ENCODE results near the gene LRSAM1.

LRSAM1 gene

GRCh38 chr9:127539259-127539981 is 88.1 kb downstream of the LRSAM1 start:
- Histone ChIP-seq H3K27me3 (no peaks in the 10 kb centered on the region), H3K9me3 (no peaks in the 10 kb centered on the region), H3K4me3 (ENCODE audit: low read depth in 1 of 2, low read length in 1 of 2) (no peak overlapping the region), H3K36me3 (no peaks in the 10 kb centered on the region), H3K27ac (no peak overlapping the region), H3K4me1 (ENCODE audit: control insufficient read depth in 1 of 2, insufficient read depth in 1 of 2, low read depth in 1 of 2, low read length in 1 of 2) (no peaks in the 10 kb centered on the region)
- no peak for TF ChIP-seq CTCF (IDR thresholded peaks at IDR 0.05)

- TF ChIP-seq CTCF (IDR thresholded peaks at IDR 0.05): no peak
- H3K9me3 ChIP-seq: no peaks in the 10 kb centered on the region
- peaks cover 2% of the 10 kb centered on the region for H3K27me3 ChIP-seq
- H3K36me3 ChIP-seq: no peaks in the 10 kb centered on the region
- H3K4me3 ChIP-seq (ENCODE audit: low read depth in 1 of 2, low read length in 1 of 2): no peak overlapping the region
- H3K27ac ChIP-seq: no peak overlapping the region
- H3K4me1 ChIP-seq (ENCODE audit: control insufficient read depth in 1 of 2, insufficient read depth in 1 of 2, low read depth in 1 of 2, low read length in 1 of 2): no peaks in the 10 kb centered on the region
Observed at GRCh38 chr9:127539982-127540663, 88.8 kb downstream of the LRSAM1 start.

- no peak overlapping the region for H3K27ac ChIP-seq
- no peak overlapping the region for H3K4me3 ChIP-seq (ENCODE audit: low read depth in 1 of 2, low read length in 1 of 2)
- no peaks in the 10 kb centered on the region for H3K36me3 ChIP-seq
- H3K4me1 ChIP-seq (ENCODE audit: control insufficient read depth in 1 of 2, insufficient read depth in 1 of 2, low read depth in 1 of 2, low read length in 1 of 2): no peaks in the 10 kb centered on the region
- no peaks in the 10 kb centered on the region for H3K9me3 ChIP-seq
- TF ChIP-seq CTCF (IDR thresholded peaks at IDR 0.05): no peak
- peaks cover 7% of the 10 kb centered on the region for H3K27me3 ChIP-seq
Observed at GRCh38 chr9:127540664-127541041, 89.3 kb downstream of the LRSAM1 start.

- no peak for TF ChIP-seq CTCF (IDR thresholded peaks at IDR 0.05)
- no peak overlapping the region for H3K27ac ChIP-seq
- H3K9me3 ChIP-seq: no peaks in the 10 kb centered on the region
- H3K36me3 ChIP-seq: no peaks in the 10 kb centered on the region
- H3K4me1 ChIP-seq (ENCODE audit: control insufficient read depth in 1 of 2, insufficient read depth in 1 of 2, low read depth in 1 of 2, low read length in 1 of 2): no peaks in the 10 kb centered on the region
- peaks cover 13% of the 10 kb centered on the region for H3K27me3 ChIP-seq
- no peak overlapping the region for H3K4me3 ChIP-seq (ENCODE audit: low read depth in 1 of 2, low read length in 1 of 2)
Observed at GRCh38 chr9:127541176-127541575, 89.9 kb downstream of the LRSAM1 start.

DNA sequence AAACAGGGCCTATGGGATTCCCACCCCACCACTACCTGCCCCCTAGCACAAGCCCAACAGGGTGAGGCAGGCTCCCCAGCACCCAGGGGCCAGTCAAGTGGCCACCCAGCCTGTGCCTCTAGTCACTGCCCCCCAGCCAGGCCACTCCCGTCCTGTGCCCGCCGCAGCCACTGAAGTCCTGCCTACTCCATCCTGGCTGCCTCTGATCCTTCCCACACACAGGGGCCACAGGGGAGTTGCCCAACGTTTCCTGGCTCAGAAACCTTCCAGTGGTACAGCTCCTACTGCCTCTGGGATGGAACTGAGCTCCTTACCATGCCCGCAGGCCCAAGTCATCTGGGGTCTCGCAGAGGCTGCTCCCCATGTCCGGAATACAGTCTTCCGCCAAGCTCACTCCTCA is 90.6 kb downstream of the LRSAM1 start:
- Histone ChIP-seq H3K9me3 (no peaks in the 10 kb centered on the region), H3K36me3 (no peaks in the 10 kb centered on the region), H3K27ac (no peak overlapping the region), H3K4me1 (ENCODE audit: control insufficient read depth in 1 of 2, insufficient read depth in 1 of 2, low read depth in 1 of 2, low read length in 1 of 2) (no peaks in the 10 kb centered on the region), H3K27me3 (peaks cover 19% of the 10 kb centered on the region), H3K4me3 (ENCODE audit: low read depth in 1 of 2, low read length in 1 of 2) (no peak overlapping the region)
- no peak for TF ChIP-seq CTCF (IDR thresholded peaks at IDR 0.05)

All from neutrophil (primary cell).